GM21526 (cell line): ENCODE data around the gene SPRED2.
"Not testable (repeated sequence)": the region's sequence is repeated elsewhere in the genome, so short reads cannot be mapped to it uniquely, and the experiment has no call there.

ENCODE experiments used
- ATAC-seq: cut with Tn5 transposase; IDR thresholded peaks from one replicate; pipeline ENCODE4 v1.9.1; 2021; ENCODE audit warnings: moderate library complexity; ENCODE audit not compliant: unreplicated experiment, low FRiP score

The SPRED2 gene

GRCh38 chr2:65351234-65351947 is 81.0 kb downstream of the SPRED2 start:
- no peak for ATAC-seq

GRCh38 chr2:65350651-65351056 is 81.7 kb downstream of the SPRED2 start:
- no peak for ATAC-seq

GRCh38 chr2:65349863-65350262 is 82.5 kb downstream of the SPRED2 start:
- no peak for ATAC-seq

- ATAC-seq = no peak
These were observed 84.5 kb downstream of the SPRED2 start for GRCh38 chr2:65347913-65348312.

GRCh38 chr2:65345631-65346030 is 86.8 kb downstream of the SPRED2 start:
- no peak for ATAC-seq

GRCh38 chr2:65344689-65345088 is 87.7 kb downstream of the SPRED2 start:
- ATAC-seq = no peak

GRCh38 chr2:65344182-65344581 is 88.2 kb downstream of the SPRED2 start:
- ATAC-seq = no peak

- no peak for ATAC-seq
These were observed 89.0 kb downstream of the SPRED2 start for GRCh38 chr2:65343386-65343785.

- ATAC-seq = no peak
These were observed 91.3 kb downstream of the SPRED2 start for GRCh38 chr2:65340898-65341681.

GRCh38 chr2:65339648-65340047 is 92.8 kb downstream of the SPRED2 start:
- no peak for ATAC-seq

GRCh38 chr2:65338830-65339495 is 93.4 kb downstream of the SPRED2 start:
- not testable (repeated sequence) for ATAC-seq

GRCh38 chr2:65337915-65338314 is 94.5 kb downstream of the SPRED2 start:
- ATAC-seq = not testable (repeated sequence)

GRCh38 chr2:65334714-65335113 is 97.7 kb downstream of the SPRED2 start:
- no peak for ATAC-seq

GRCh38 chr2:65331336-65332025 is 100.9 kb downstream of the SPRED2 start:
- ATAC-seq = no peak

- no peak for ATAC-seq
These were observed 102.9 kb downstream of the SPRED2 start for GRCh38 chr2:65329525-65329924.

GRCh38 chr2:65326276-65326675 is 106.1 kb downstream of the SPRED2 start:
- no peak for ATAC-seq

GRCh38 chr2:65325066-65325465 is 107.3 kb downstream of the SPRED2 start:
- no peak for ATAC-seq

GRCh38 chr2:65320946-65321345 is 111.5 kb downstream of the SPRED2 start:
- no peak for ATAC-seq

- ATAC-seq = peak; percentile 62
These were observed 112.2 kb downstream of the SPRED2 start for GRCh38 chr2:65320042-65320725.

- no peak for ATAC-seq
These were observed 112.7 kb downstream of the SPRED2 start for GRCh38 chr2:65319674-65320041.
